DOHH2 (cell line): ENCODE results near the gene PMEL.

Source experiments
- H3F3A ChIP-seq: fragments of 200-600 bp; sonication (generic), shearing (Covaris generic); 2 replicates; pipeline ENCODE4 v1.6.0; 2016; ENCODE audit warnings: antibody characterized with exemption, mild to moderate bottlenecking; ENCODE audit not compliant: control insufficient read depth, insufficient read depth
- H3K27ac ChIP-seq: fragments of 200-600 bp; sonication (generic); 2 replicates; pipeline ENCODE4 v1.5.1; 2014; ENCODE audit warnings: low read depth, mild to moderate bottlenecking, low read length, moderate library complexity
- H3K27me3 ChIP-seq: fragments of 200-600 bp; sonication (generic); 2 replicates; pipeline ENCODE4 v1.6.1; 2014; ENCODE audit warnings: mild to moderate bottlenecking, low read length, mixed read lengths; ENCODE audit not compliant: control insufficient read depth
- H3K36me3 ChIP-seq: fragments of 200-600 bp; sonication (generic); 2 replicates; pipeline ENCODE4 v1.6.1; 2014; ENCODE audit warnings: mild to moderate bottlenecking, low read length, moderate library complexity, mixed read lengths; ENCODE audit not compliant: control insufficient read depth
- H3K4me1 ChIP-seq: fragments of 200-600 bp; sonication (generic); 2 replicates; pipeline ENCODE4 v1.6.1; 2014; ENCODE audit warnings: mild to moderate bottlenecking, low read length, mixed read lengths; ENCODE audit not compliant: control insufficient read depth
- H3K4me2 ChIP-seq: fragments of 200-600 bp; sonication (generic); 2 replicates; pipeline ENCODE4 v1.6.0; 2014; ENCODE audit warnings: mild to moderate bottlenecking, low read length, moderate library complexity
- H3K4me3 ChIP-seq: fragments of 200-600 bp; sonication (generic); 2 replicates; pipeline ENCODE4 v1.5.1; 2014; ENCODE audit warnings: mild to moderate bottlenecking, low read length, mixed read lengths
- H3K79me2 ChIP-seq: fragments of 200-600 bp; sonication (generic); 2 replicates; pipeline ENCODE4 v1.6.1; 2014; ENCODE audit warnings: mild to moderate bottlenecking, low read length, mixed read lengths; ENCODE audit not compliant: control insufficient read depth
- H3K9me2 ChIP-seq: fragments of 200-600 bp; sonication (generic); replicated peaks from 2 replicates; pipeline ENCODE4 v1.6.1; 2014; ENCODE audit warnings: mild to moderate bottlenecking, low read length, mixed read lengths; ENCODE audit not compliant: control insufficient read depth
- H3K9me3 ChIP-seq: fragments of 200-600 bp; sonication (generic); 2 replicates; pipeline ENCODE4 v1.6.1; 2014; ENCODE audit warnings: antibody characterized with exemption, low read length, mixed read lengths; ENCODE audit not compliant: control insufficient read depth, insufficient read depth
- H4K20me1 ChIP-seq: fragments of 200-600 bp; sonication (generic); 2 replicates; pipeline ENCODE4 v1.6.0; 2014; ENCODE audit warnings: low read depth, mild to moderate bottlenecking, antibody characterized with exemption, low read length, moderate library complexity; ENCODE audit not compliant: control insufficient read depth, insufficient read depth
- EZH2phosphoT487 ChIP-seq: fragments of 200-600 bp; sonication (generic); IDR thresholded peaks from 2 replicates; pipeline ENCODE4 v1.6.1; 2017; ENCODE audit warnings: borderline replicate concordance, mild to moderate bottlenecking, antibody characterized with exemption, low read length, moderate library complexity, mixed read lengths
- TF ChIP-seq, protein P1 (sequence below): fragments of 200-600 bp; sonication (generic); IDR thresholded peaks from one replicate; pipeline ENCODE4 v1.5.1; 2014; ENCODE audit warnings: antibody characterized with exemption, mild to moderate bottlenecking, low read depth, low read length; ENCODE audit not compliant: poor library complexity, severe bottlenecking

Gene PMEL

DNA sequence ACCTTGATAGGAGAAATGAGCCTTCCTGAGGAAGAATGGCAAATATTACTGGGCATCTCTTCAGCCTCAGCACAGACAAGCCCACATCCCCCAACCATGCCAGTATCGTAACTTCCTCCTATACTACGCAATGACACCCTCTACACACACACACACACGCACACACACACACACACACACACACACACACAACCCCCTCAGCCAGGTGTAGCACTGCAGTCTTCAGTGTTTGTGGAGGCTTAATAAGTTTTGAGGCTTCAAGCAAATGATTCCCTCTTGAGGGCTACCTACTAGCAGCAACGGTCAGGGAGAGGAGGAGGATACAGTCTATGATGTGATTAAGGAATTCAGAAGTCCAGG lies 33.3 kb downstream of the PMEL start:
- H3K27me3 ChIP-seq: no peaks in the 10 kb centered on the region
- peak overlapping the region; percentile 95 for H3K4me3 ChIP-seq
- H3K9me3 ChIP-seq: no peaks in the 10 kb centered on the region
- H3K27ac ChIP-seq: peak overlapping the region; percentile 97
- TF ChIP-seq EZH2phosphoT487: no peak
- TF ChIP-seq, protein P1, sequence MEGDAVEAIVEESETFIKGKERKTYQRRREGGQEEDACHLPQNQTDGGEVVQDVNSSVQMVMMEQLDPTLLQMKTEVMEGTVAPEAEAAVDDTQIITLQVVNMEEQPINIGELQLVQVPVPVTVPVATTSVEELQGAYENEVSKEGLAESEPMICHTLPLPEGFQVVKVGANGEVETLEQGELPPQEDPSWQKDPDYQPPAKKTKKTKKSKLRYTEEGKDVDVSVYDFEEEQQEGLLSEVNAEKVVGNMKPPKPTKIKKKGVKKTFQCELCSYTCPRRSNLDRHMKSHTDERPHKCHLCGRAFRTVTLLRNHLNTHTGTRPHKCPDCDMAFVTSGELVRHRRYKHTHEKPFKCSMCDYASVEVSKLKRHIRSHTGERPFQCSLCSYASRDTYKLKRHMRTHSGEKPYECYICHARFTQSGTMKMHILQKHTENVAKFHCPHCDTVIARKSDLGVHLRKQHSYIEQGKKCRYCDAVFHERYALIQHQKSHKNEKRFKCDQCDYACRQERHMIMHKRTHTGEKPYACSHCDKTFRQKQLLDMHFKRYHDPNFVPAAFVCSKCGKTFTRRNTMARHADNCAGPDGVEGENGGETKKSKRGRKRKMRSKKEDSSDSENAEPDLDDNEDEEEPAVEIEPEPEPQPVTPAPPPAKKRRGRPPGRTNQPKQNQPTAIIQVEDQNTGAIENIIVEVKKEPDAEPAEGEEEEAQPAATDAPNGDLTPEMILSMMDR: no peak
- H3K4me2 ChIP-seq: peak overlapping the region; percentile 93
- H3K36me3 ChIP-seq: peaks cover 68% of the 10 kb centered on the region
- H3K4me1 ChIP-seq: peaks cover 49% of the 10 kb centered on the region
- H4K20me1 ChIP-seq: no peaks in the 10 kb centered on the region
- H3F3A ChIP-seq: peaks cover 24% of the 10 kb centered on the region
- peaks cover 51% of the 10 kb centered on the region for H3K79me2 ChIP-seq
- no peaks in the 10 kb centered on the region for H3K9me2 ChIP-seq

DNA sequence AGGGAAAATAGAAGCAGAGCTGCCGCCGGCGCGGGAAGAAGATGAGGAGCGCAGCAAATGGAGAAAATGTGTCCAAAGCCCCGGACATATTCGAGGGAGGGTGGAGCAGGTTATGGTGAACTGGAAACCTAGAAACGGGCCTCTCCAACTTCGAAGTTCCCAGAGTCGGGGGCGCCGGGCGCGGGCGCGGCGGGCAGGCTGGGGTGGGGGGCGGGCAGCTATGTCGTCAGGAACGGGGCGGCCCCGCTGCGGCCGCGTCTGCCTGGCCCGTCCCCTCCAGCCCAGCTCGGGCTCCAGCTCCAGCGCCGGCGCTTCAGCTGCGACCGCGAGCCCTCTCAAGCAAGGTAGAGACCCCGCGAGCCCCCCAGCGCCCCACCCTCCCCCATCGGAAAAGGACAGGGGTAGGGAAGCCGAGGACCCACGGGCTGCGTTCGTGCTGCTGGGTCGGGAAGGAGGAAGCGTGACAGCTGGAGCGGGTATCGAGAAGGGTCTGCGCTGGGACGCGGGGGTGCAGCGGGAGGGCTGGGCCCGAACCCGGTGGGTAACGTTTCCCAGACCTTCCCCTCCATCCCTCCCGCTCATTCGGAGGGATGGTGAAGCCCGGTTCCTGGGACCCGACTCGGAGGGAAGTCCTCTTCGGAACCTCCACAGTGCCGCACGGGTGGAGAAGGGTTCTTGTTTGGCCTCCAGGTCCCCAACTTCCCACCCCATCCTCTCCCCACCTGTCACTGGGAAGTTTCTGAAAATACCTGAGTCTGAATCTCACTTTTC lies 33.9 kb downstream of the PMEL start:
- Histone ChIP-seq H3K4me1 (peaks cover 49% of the 10 kb centered on the region), H3K27me3 (no peaks in the 10 kb centered on the region), H3K27ac (peak overlapping the region; percentile 97), H4K20me1 (no peaks in the 10 kb centered on the region), H3K36me3 (peaks cover 68% of the 10 kb centered on the region), H3K4me2 (peak overlapping the region; percentile 93), H3K9me3 (no peaks in the 10 kb centered on the region), H3K79me2 (peaks cover 57% of the 10 kb centered on the region), H3K9me2 (no peaks in the 10 kb centered on the region), H3K4me3 (peak overlapping the region; percentile 95), H3F3A (peaks cover 29% of the 10 kb centered on the region)
- TF ChIP-seq EZH2phosphoT487: no peak
- TF ChIP-seq, protein P1: no peak

DNA sequence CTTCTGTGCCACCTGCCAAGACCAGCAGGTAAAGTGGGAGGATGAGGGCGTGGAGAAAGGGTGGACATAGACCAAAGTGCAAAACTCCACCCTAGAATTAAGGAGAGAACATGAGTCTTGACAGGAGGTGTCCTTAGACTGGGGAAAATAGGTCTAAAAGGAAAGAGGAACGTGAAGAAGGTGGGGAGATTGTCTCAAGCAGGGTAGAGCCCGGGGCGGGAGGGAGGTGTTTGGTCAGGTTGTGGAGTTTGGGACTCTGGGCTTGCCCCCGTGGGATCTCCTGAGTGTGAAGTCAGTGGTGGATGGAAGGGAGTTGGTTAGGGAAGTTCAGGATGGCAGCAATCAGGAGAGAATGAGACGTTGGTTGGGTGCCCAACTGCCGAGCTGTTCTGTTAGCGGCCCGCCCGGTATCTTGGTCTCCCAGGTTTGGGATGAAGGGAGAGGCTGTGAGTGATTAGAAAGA lies 34.5 kb downstream of the PMEL start:
- Histone ChIP-seq H3K79me2 (peaks cover 63% of the 10 kb centered on the region), H3K27ac (peak overlapping the region; percentile 97), H3F3A (peaks cover 29% of the 10 kb centered on the region)

More for the DNA sequence above, 34.5 kb downstream of the PMEL start:
- no peaks in the 10 kb centered on the region for H3K27me3 ChIP-seq
- H3K4me1 ChIP-seq: peaks cover 49% of the 10 kb centered on the region
- H3K4me3 ChIP-seq: peak overlapping the region; percentile 95
- H4K20me1 ChIP-seq: no peaks in the 10 kb centered on the region
- H3K9me2 ChIP-seq: no peaks in the 10 kb centered on the region
- H3K9me3 ChIP-seq: no peaks in the 10 kb centered on the region
- peaks cover 65% of the 10 kb centered on the region for H3K36me3 ChIP-seq
- H3K4me2 ChIP-seq: peak overlapping the region; percentile 93
- TF ChIP-seq EZH2phosphoT487: no peak
- TF ChIP-seq, protein P1: no peak
